NCI-H510A treated with DMSO at 0.1 percent for 48 hours (cell line): ENCODE measurements around the gene ZNF697.
"Not testable (repeated sequence)": the region's sequence is repeated elsewhere in the genome, so short reads cannot be mapped to it uniquely, and the experiment has no call there.

Experiments used
- DNase-seq: peaks from one replicate; lab custom pipeline; 2025; lab: John Stamatoyannopoulos, UW

ZNF697 gene

DNA sequence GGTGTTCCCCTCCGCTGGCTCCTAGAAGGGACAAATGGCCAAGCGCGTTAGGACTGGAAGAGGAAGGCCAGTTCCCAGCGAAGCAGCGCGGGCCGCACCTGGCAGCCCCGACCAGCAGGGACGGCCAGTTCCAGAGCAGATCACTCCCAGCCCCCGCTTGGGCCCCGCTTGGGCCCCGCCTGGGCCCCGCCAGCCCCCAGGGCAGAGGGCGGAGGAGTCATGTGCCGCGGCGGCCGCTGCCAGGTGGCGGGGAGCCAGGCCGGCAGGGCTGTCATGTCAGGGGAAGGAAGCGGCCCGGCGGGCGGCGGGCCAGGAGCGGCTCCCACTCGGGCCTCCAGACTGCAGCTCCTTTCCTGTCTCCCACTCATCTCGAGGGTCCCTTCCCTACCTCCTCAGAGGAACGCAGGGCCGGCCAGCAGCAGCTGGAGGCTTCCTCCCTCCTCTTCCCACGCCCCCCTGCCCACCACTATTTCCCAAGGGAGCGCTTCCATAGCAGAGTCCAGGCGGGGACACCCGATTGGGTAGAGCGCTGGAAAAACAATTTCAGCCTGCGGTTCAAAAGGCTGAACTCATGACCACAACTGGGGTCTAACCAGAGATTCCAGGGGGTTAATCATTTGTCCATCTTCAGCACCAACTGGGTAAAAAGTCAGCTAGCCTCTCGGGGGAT lies 16.5 kb downstream of the ZNF697 start:
- no peak for DNase-seq

- DNase-seq = no peak
Measured at GRCh38 chr1:119631086-119631432, 17.0 kb downstream of the ZNF697 start.

- no peak for DNase-seq
Measured at GRCh38 chr1:119626841-119627240, 21.2 kb downstream of the ZNF697 start.

- DNase-seq = no peak
Measured at GRCh38 chr1:119626011-119626545, 22.0 kb downstream of the ZNF697 start.

GRCh38 chr1:119623678-119624077 lies 24.4 kb downstream of the ZNF697 start:
- no peak for DNase-seq

GRCh38 chr1:119623193-119623515 lies 24.9 kb downstream of the ZNF697 start:
- DNase-seq = no peak

- DNase-seq = no peak
Measured at GRCh38 chr1:119622311-119623192, 25.5 kb downstream of the ZNF697 start.

DNA sequence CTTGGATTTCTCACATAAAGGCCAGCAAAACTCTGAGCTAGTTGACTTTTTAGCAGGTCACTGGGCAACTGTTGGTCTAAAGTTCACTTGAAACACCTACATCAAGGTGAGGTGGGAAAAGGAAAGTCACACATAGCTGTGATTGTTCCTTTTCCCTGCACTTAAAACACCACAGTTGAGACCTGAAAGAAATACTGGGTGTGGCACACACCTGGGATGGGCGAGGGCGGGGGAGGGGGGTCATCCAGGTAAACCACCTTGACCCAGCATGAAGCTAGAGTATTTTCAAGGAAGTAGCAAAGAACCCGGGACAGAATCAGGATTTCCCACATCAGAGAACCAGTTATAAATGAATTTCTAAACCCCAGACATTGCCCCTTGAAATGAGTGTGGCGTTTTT lies 26.4 kb downstream of the ZNF697 start:
- no peak for DNase-seq

DNA sequence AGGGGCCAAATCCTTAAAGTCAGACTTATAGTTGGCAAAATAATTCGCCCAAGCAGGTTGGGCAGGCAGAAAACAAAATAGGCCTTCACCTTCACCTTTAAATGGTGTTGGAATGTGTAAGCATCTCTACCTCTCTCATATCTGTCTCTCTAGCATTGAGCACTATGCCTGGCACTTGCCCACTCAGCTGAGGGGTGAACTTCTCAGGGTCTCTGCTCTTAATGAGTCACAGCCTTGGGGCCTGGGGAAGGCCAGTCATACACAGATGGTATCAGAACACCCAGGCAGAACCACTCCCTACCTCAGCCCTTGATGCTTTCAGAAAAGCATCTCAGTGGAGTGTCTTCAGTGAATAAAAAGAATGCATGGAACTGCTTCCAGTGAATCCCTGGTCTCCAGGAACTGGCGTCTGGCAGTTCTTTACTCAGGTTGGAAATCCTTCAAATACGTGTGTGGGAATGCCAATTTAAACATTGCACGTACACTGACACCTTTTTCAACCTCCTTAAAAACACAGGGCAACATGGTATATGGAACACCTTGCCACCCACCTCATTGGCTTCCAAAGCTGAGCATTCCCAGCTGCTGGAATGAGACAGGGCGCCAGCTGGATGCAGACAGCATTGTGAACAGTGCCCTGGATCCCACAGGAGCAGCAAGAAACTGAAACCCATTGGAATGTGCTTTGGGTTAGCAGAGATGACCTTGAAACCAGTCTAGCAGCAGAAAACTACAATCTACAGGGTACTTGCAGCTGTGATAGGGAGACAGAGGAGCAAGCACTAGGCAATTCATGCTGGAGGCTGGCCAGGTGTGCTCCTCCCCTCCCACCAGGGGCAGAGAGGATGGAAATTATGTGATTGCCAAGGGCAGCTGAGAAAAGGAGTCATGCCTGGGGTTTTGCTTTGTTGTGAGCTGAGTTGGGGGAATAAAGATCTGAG lies 30.0 kb downstream of the ZNF697 start:
- no peak for DNase-seq

GRCh38 chr1:119616748-119617147 lies 31.3 kb downstream of the ZNF697 start:
- DNase-seq = not testable (repeated sequence)

GRCh38 chr1:119615100-119615499 lies 33.0 kb downstream of the ZNF697 start:
- not testable (repeated sequence) for DNase-seq

GRCh38 chr1:119613769-119614720 lies 34.0 kb downstream of the ZNF697 start:
- DNase-seq = peak; percentile 87

DNA sequence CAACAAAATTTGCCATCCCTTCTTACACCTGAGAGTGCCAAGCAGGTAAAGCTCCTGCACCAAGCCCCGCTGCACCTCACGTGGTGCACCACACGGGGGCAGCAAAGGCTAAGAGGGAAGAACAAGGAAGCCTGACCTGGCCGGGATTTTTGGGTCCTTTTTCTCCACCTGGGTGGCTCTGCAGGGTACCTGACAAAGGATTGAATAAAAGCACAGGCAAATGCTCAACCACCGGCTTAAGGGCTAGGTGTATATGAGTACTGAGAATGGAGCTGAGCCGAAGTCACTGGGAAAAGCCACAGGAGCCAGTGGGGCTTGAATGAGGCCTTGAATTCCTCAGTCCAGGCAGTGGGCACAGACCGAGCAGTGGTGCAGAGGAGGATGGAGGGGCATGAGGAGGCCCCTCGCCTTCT lies 36.4 kb downstream of the ZNF697 start:
- peak; percentile 64 for DNase-seq

DNA sequence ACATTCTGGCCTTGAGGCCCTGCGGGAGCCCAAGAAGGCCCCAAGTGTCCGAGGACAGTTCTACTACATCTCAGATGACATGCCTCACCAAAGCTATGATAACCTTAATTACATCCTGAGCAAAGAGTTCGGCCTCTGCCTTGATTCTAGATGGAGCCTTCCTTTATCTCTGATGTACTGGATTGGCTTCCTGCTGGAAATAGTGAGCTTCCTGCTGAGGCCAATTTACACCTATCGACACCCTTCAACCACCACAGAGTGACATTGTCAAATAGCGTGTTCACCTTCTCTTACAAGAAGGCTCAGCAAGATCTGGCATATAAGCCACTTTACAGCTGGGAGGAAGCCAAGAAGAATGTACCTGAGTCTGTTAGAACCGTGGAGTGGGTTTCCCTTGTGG lies 39.2 kb downstream of the ZNF697 start:
- not testable (repeated sequence) for DNase-seq

GRCh38 chr1:119607087-119607807 lies 40.8 kb downstream of the ZNF697 start:
- not testable (repeated sequence) for DNase-seq

DNA sequence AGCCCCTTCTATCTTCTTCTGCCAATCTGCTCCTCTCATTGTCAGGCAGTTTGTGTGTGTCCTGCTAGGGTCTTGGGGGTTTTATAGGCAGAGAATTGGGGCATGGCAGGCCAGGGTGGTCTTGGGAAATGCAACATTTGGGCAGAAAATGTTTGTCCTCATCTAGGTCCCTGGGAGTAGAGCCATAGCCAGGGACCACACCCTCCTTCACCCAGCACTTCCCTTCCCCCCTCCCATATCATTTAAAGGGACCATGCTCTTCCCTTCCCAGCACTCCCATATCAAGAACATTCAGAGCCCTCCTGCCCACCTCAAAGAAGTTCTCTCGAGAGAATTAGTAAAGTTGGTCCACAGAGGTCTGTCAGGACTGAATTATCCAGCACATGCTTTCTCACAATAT lies 41.7 kb downstream of the ZNF697 start:
- no peak for DNase-seq

- DNase-seq = no peak
Measured at GRCh38 chr1:119605686-119606085, 42.4 kb downstream of the ZNF697 start.

GRCh38 chr1:119605080-119605479 lies 43.0 kb downstream of the ZNF697 start:
- DNase-seq = not testable (repeated sequence)

DNA sequence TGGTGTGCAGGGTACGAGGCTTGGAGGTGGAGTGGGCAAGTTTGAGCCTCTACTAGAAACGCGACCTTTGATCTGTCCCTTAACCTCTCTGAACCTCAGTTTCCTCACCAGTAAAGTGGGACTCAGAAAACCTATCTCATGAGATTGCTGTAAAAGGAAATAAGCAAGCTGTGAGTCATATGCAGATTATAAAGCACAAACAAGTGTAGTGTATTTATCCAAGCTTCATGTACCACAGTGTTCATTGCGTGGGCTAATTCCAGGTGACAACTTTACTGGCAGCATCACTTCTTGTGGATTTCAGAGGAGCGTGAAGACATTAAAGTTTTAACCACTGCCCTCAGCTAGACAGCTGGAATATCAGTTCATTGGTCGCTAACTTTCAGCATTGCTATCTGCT lies 44.4 kb downstream of the ZNF697 start:
- DNase-seq = no peak

DNA sequence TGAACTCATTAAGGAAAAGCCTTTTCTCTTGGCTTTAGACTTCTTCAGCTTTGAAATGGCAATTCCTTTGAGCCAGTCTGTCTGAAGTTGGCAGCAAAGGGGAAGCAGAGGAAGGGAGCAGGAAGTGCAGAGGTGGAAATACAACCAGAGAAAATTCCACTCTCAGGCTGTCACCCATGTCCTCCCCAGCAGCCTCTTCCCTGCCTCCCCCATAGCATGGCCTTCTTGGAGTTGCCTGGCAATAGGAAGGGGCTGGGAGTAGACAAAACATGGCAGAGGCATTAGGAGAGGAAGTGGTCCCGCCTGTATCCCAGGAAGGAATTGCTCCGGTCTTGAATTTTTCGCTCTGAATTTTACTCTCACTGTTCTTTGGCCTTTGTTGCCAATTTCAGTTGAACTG lies 44.8 kb downstream of the ZNF697 start:
- not testable (repeated sequence) for DNase-seq
